Thymus (tissue), 11 donors: Measurements from ENCODE around the gene LMO4. TPM values are rescaled to one million over a fixed set of nuclear protein-coding genes. Genes with fewer than 3 reads are reported as not detected.
A peak's percentile ranks its signal among the peaks of the same experiment; 100 is the strongest.

ENCODE experiments used
- DNase-seq, 9 donors: peaks; one replicate each; pipeline ENCODE4 v3.0.0-alpha.2; 2013; ENCODE audit warnings: low spot score in 9 of 9, low read depth in 6 of 9, missing footprints in 1 of 9
- H3K27ac ChIP-seq, 2 donors: one replicate each; pipeline ENCODE4 v1.5.1; 2013; ENCODE audit warnings: control low read depth in 1 of 2, low read depth in 1 of 2, low read length in 1 of 2, mild to moderate bottlenecking in 1 of 2, moderate library complexity in 1 of 2
- H3K27me3 ChIP-seq, 2 donors: one replicate each; pipeline ENCODE4 v1.5.1; 2013; ENCODE audit warnings: low read length in 1 of 2; ENCODE audit not compliant: control insufficient read depth in 2 of 2, insufficient read depth in 1 of 2
- H3K36me3 ChIP-seq, 2 donors: one replicate each; pipeline ENCODE4 v1.5.1; 2013; ENCODE audit warnings: low read length in 1 of 2, mild to moderate bottlenecking in 1 of 2, moderate library complexity in 1 of 2; ENCODE audit not compliant: control insufficient read depth in 2 of 2, insufficient read depth in 2 of 2
- H3K4me1 ChIP-seq, 2 donors: one replicate each; pipeline ENCODE4 v1.5.1; 2013; ENCODE audit warnings: low read length in 2 of 2; ENCODE audit not compliant: control insufficient read depth in 2 of 2, insufficient read depth in 2 of 2
- H3K4me3 ChIP-seq, 2 donors: one replicate each; pipeline ENCODE4 v1.5.1; 2013; ENCODE audit warnings: low read length in 2 of 2, control low read depth in 1 of 2, mild to moderate bottlenecking in 1 of 2
- H3K9me3 ChIP-seq, 2 donors: one replicate each; pipeline ENCODE4 v1.5.1; 2013; ENCODE audit warnings: low read length in 1 of 2, mild to moderate bottlenecking in 1 of 2; ENCODE audit not compliant: control insufficient read depth in 2 of 2, insufficient read depth in 1 of 2
- WGBS: extraction: QIAGEN DNeasy Blood & Tissue Kit; methylation state at CpG from one replicate; pipeline ENCODE4 v1.1.7; 2013; 5-methylcytosine and 5-hydroxymethylcytosine counted together
- polyA plus RNA-seq: library from polyadenylated mRNA; stranded (reverse); fragments of 200-250 nt; gene quantifications from one replicate; pipeline ENCODE4 v1.2.3, GENCODE V29; 2013
- total RNA-seq: library from RNA; stranded (reverse); fragments of 120-200 nt; gene quantifications from one replicate; pipeline ENCODE4 v1.2.4, GENCODE V29; 2013
- donor health status: healthy.

Gene LMO4
- total and polyA plus RNA-seq, 2 donors: 42.5 to 57.0 TPM

- no peak for DNase-seq
- Histone ChIP-seq H3K36me3 (no peaks in the 10 kb centered on the region), H3K4me1 (no peaks in the 10 kb centered on the region), H3K4me3 (no peak overlapping the region), H3K9me3 (no peaks in the 10 kb centered on the region), H3K27ac (no peak overlapping the region), H3K27me3 (no peaks in the 10 kb centered on the region)
- WGBS: 98% methylated on average over 2 of the region's 2 CpGs
Measured at GRCh38 chr1:87362834-87363426, 34.2 kb downstream of the LMO4 start.

- no peaks in the 10 kb centered on the region for H3K27me3 ChIP-seq
- WGBS: 90% methylated on average over 3 of the region's 3 CpGs
- no peak for DNase-seq
- H3K4me1 ChIP-seq: no peaks in the 10 kb centered on the region
- H3K36me3 ChIP-seq: no peaks in the 10 kb centered on the region
- no peak overlapping the region for H3K27ac ChIP-seq
- no peaks in the 10 kb centered on the region for H3K9me3 ChIP-seq
- no peak overlapping the region for H3K4me3 ChIP-seq
Measured at GRCh38 chr1:87367549-87367948, 38.9 kb downstream of the LMO4 start.

GRCh38 chr1:87368907-87369306, 40.2 kb downstream of the LMO4 start:
- H3K4me3 ChIP-seq: no peak overlapping the region
- 96% methylated on average over 2 of the region's 2 CpGs for WGBS
- H3K4me1 ChIP-seq: no peaks in the 10 kb centered on the region

GRCh38 chr1:87369736-87370478, 41.2 kb downstream of the LMO4 start:
- no peaks in the 10 kb centered on the region for H3K9me3 ChIP-seq
- no peaks in the 10 kb centered on the region for H3K4me1 ChIP-seq
- no peak overlapping the region for H3K4me3 ChIP-seq
- no peaks in the 10 kb centered on the region for H3K27me3 ChIP-seq
- no peak overlapping the region for H3K27ac ChIP-seq
- no peak for DNase-seq
- H3K36me3 ChIP-seq: no peaks in the 10 kb centered on the region
- WGBS: 93% methylated on average over 3 of the region's 3 CpGs

More at GRCh38 chr1:87368907-87369306, 40.2 kb downstream of the LMO4 start:
- H3K27me3 ChIP-seq: no peaks in the 10 kb centered on the region
- no peaks in the 10 kb centered on the region for H3K9me3 ChIP-seq
- H3K27ac ChIP-seq: no peak overlapping the region
- no peak for DNase-seq
- no peaks in the 10 kb centered on the region for H3K36me3 ChIP-seq

- no peaks in the 10 kb centered on the region for H3K27me3 ChIP-seq
- peak in 1 of 9 donors; percentile 22 for DNase-seq
- H3K27ac ChIP-seq: no peak overlapping the region
- H3K36me3 ChIP-seq: no peaks in the 10 kb centered on the region
- 92% methylated on average over 5 of the region's 5 CpGs for WGBS
- no peaks in the 10 kb centered on the region for H3K9me3 ChIP-seq
- H3K4me3 ChIP-seq: no peak overlapping the region
- H3K4me1 ChIP-seq: no peaks in the 10 kb centered on the region
Measured at GRCh38 chr1:87370544-87370943, 41.9 kb downstream of the LMO4 start.

GRCh38 chr1:87379306-87379705, 50.6 kb downstream of the LMO4 start:
- Histone ChIP-seq H3K4me3 (no peak overlapping the region), H3K36me3 (no peaks in the 10 kb centered on the region), H3K4me1 (no peaks in the 10 kb centered on the region), H3K27me3 (no peaks in the 10 kb centered on the region), H3K9me3 (no peaks in the 10 kb centered on the region), H3K27ac (no peak overlapping the region)
- no peak for DNase-seq

GRCh38 chr1:87386217-87386790, 57.6 kb downstream of the LMO4 start:
- Histone ChIP-seq H3K4me1 (no peaks in the 10 kb centered on the region), H3K9me3 (no peaks in the 10 kb centered on the region), H3K27ac (no peak overlapping the region), H3K36me3 (no peaks in the 10 kb centered on the region), H3K4me3 (no peak overlapping the region), H3K27me3 (no peaks in the 10 kb centered on the region)
- no peak for DNase-seq
- WGBS: 95% methylated on average over 5 of the region's 5 CpGs

- Histone ChIP-seq H3K4me1 (peaks cover 0 to 3% of the 10 kb centered on the region in 2 donors), H3K27me3 (no peaks in the 10 kb centered on the region), H3K4me3 (no peak overlapping the region), H3K36me3 (no peaks in the 10 kb centered on the region), H3K9me3 (no peaks in the 10 kb centered on the region), H3K27ac (no peak overlapping the region)
- no peak for DNase-seq
Measured at GRCh38 chr1:87388411-87388810, 59.7 kb downstream of the LMO4 start.

GRCh38 chr1:87389011-87389410, 60.3 kb downstream of the LMO4 start:
- no peaks in the 10 kb centered on the region for H3K9me3 ChIP-seq
- no peaks in the 10 kb centered on the region for H3K27me3 ChIP-seq
- H3K27ac ChIP-seq: no peak overlapping the region
- H3K36me3 ChIP-seq: no peaks in the 10 kb centered on the region
- H3K4me3 ChIP-seq: no peak overlapping the region
- WGBS: 14% methylated on average over 1 of the region's 1 CpG
- H3K4me1 ChIP-seq: peaks cover 0 to 6% of the 10 kb centered on the region in 2 donors
- no peak for DNase-seq
